PC-3 (cell line): ENCODE results near the gene LRRTM4. TPM values are rescaled to one million over a fixed set of nuclear protein-coding genes. Genes with fewer than 3 reads are reported as not detected.

Experiments used
- ATAC-seq: fragments of 200-7000 bp; cut with Tn5 transposase; 2 replicates; pipeline ENCODE4 v1.9.1; 2020; ENCODE audit warnings: mild to moderate bottlenecking, moderate library complexity
- BruUV-seq: library from RNA; stranded (reverse); fragments of 400-500 nt; replicated peaks from 2 replicates; lab custom pipeline; 2021; lab: Mats Ljungman, UMichigan
- CTCF ChIA-PET: fragments of 300-600 bp; sonication (Branson Sonifier 250); formaldehyde crosslinking; loops from one replicate; lab custom pipeline; 2022; ENCODE audit warnings: antibody characterized with exemption; lab: Charles Lee
- POLR2A ChIA-PET: fragments of 300-600 bp; sonication (Branson Sonifier 250); formaldehyde crosslinking; loops from one replicate; lab custom pipeline; 2022; ENCODE audit warnings: antibody characterized with exemption; ENCODE audit not compliant: unreplicated experiment; lab: Charles Lee
- DNase-seq: peaks from one replicate; pipeline ENCODE4 v3.0.0-alpha.2; 2015
- H2AFZ ChIP-seq: fragments of 300-600 bp; sonication (generic); 2 replicates; pipeline ENCODE4 v1.6.0; 2016; ENCODE audit warnings: antibody characterized with exemption, low read length
- H3F3A ChIP-seq: fragments of 300-600 bp; sonication (generic); one replicate; pipeline ENCODE4 v1.6.0; 2017; ENCODE audit warnings: antibody characterized with exemption, low read length, control low read depth, mild to moderate bottlenecking; ENCODE audit not compliant: unreplicated experiment
- H3K27ac ChIP-seq: fragments of 300-600 bp; sonication (generic); 2 replicates; pipeline ENCODE4 v1.5.1; 2016; ENCODE audit warnings: mild to moderate bottlenecking, low read length
- H3K27me3 ChIP-seq: fragments of 300-600 bp; sonication (generic); 2 replicates; pipeline ENCODE4 v1.6.1; 2016; ENCODE audit warnings: low read length, mixed read lengths
- H3K36me3 ChIP-seq: fragments of 300-600 bp; sonication (generic); 2 replicates; pipeline ENCODE4 v1.6.1; 2016; ENCODE audit warnings: low read depth, mixed run types, low read length, mixed read lengths
- H3K4me1 ChIP-seq: fragments of 300-600 bp; sonication (generic); 2 replicates; pipeline ENCODE4 v1.5.1; 2016; ENCODE audit warnings: low read length; ENCODE audit not compliant: insufficient read depth
- H3K4me2 ChIP-seq: fragments of 300-600 bp; sonication (generic); 2 replicates; pipeline ENCODE4 v1.6.0; 2016; ENCODE audit warnings: low read length
- H3K4me3 ChIP-seq: fragments of 300-600 bp; sonication (generic); 2 replicates; pipeline ENCODE4 v1.5.1; 2016; ENCODE audit warnings: mild to moderate bottlenecking, low read length, mixed read lengths
- H3K79me2 ChIP-seq: fragments of 300-600 bp; sonication (generic); 2 replicates; pipeline ENCODE4 v1.6.1; 2017; ENCODE audit warnings: low read length, mixed read lengths
- H3K9ac ChIP-seq: fragments of 300-600 bp; sonication (generic); 2 replicates; pipeline ENCODE4 v1.6.0; 2016; ENCODE audit warnings: mild to moderate bottlenecking, low read length
- H3K9me2 ChIP-seq: fragments of 300-600 bp; sonication (generic); replicated peaks from 2 replicates; pipeline ENCODE4 v1.6.1; 2016; ENCODE audit warnings: mixed run types, low read length, mixed read lengths
- H3K9me3 ChIP-seq: fragments of 300-600 bp; sonication (generic); 2 replicates; pipeline ENCODE4 v1.6.1; 2016; ENCODE audit warnings: low read length, mixed read lengths
- H4K20me1 ChIP-seq: fragments of 300-600 bp; sonication (generic); 2 replicates; pipeline ENCODE4 v1.6.1; 2016; ENCODE audit warnings: low read length, mixed read lengths
- CTCF ChIP-seq: fragments of 300-600 bp; sonication (generic); conservative IDR thresholded peaks from 2 replicates; pipeline ENCODE4 v1.5.1; 2017; ENCODE audit warnings: antibody characterized with exemption, low read depth, mild to moderate bottlenecking, low read length
- EZH2 ChIP-seq: fragments of 300-600 bp; sonication (generic); IDR thresholded peaks from one replicate; pipeline ENCODE4 v1.6.1; 2017; ENCODE audit warnings: antibody characterized with exemption, mild to moderate bottlenecking, low read length; ENCODE audit not compliant: unreplicated experiment
- EZH2phosphoT487 ChIP-seq: fragments of 300-600 bp; sonication (generic); IDR thresholded peaks from 2 replicates; pipeline ENCODE4 v1.6.1; 2018; ENCODE audit warnings: mild to moderate bottlenecking, antibody characterized with exemption, low read length, borderline replicate concordance
- intact Hi-C: fragments of 100-400 bp; cut with micrococcal nuclease; formaldehyde crosslinking; loops from 2 replicates; pipeline ENCODE4 v1.9.0; 2023
- total RNA-seq: library from RNA; depleted of rRNA; stranded (reverse); fragments of >200 nt; gene quantifications from 2 replicates; pipeline ENCODE4 v1.2.3, GENCODE V29; 2014

The LRRTM4 gene
- total RNA-seq, 1 experiment from 2014 or later = not detected

- no TSS peak for BruUV-seq
- DNase-seq (no peak), ATAC-seq (no peak)
- Histone ChIP-seq H3K4me2 (no peak overlapping the region), H3K79me2 (no peaks in the 10 kb centered on the region), H3K27me3 (no peaks in the 10 kb centered on the region), H3K27ac (no peak overlapping the region), H4K20me1 (no peaks in the 10 kb centered on the region), H3K4me3 (no peak overlapping the region), H3K4me1 (no peaks in the 10 kb centered on the region), H3K9me2 (no peaks in the 10 kb centered on the region), H2AFZ (no peak overlapping the region), H3K36me3 (no peaks in the 10 kb centered on the region), H3F3A (no peaks in the 10 kb centered on the region), H3K9me3 (peaks cover 6% of the 10 kb centered on the region; the same call in 1 of the 2 replicates), H3K9ac (no peak overlapping the region)
- CTCF ChIA-PET = no interaction called here
- TF ChIP-seq CTCF = no peak
- no peak for TF ChIP-seq EZH2
- no peak for TF ChIP-seq EZH2phosphoT487
- POLR2A ChIA-PET = no interaction called here
- intact Hi-C loops = no loop called here
Observed at GRCh38 chr2:76752506-76752905, 769.7 kb downstream of the LRRTM4 start.

- BruUV-seq = no TSS peak
- no peak overlapping the region for H2AFZ ChIP-seq
- H3K79me2 ChIP-seq = no peaks in the 10 kb centered on the region
- H3K4me3 ChIP-seq = no peak overlapping the region
- DNase-seq = peak; percentile 1
- no peaks in the 10 kb centered on the region for H3K36me3 ChIP-seq
- no peak for ATAC-seq
- no peaks in the 10 kb centered on the region for H3K4me1 ChIP-seq
- H3F3A ChIP-seq = no peaks in the 10 kb centered on the region
- H3K27me3 ChIP-seq = no peaks in the 10 kb centered on the region
- intact Hi-C loops = no loop called here
- no peak overlapping the region for H3K4me2 ChIP-seq
- H3K9me2 ChIP-seq = no peaks in the 10 kb centered on the region
- no peak overlapping the region for H3K27ac ChIP-seq
- POLR2A ChIA-PET = no interaction called here
- peaks cover 6% of the 10 kb centered on the region; the same call in 1 of the 2 replicates for H3K9me3 ChIP-seq
- no peaks in the 10 kb centered on the region for H4K20me1 ChIP-seq
- CTCF ChIA-PET = no interaction called here
- no peak for TF ChIP-seq EZH2phosphoT487
- TF ChIP-seq CTCF = no peak
- TF ChIP-seq EZH2 = no peak
- H3K9ac ChIP-seq = no peak overlapping the region
Observed at GRCh38 chr2:76749858-76750257, 772.3 kb downstream of the LRRTM4 start.

- TF ChIP-seq EZH2 (no peak), CTCF (no peak), EZH2phosphoT487 (no peak)
- no peaks in the 10 kb centered on the region for H3K4me1 ChIP-seq
- no peak overlapping the region for H3K4me2 ChIP-seq
- intact Hi-C loops = no loop called here
- no peaks in the 10 kb centered on the region for H4K20me1 ChIP-seq
- no peak overlapping the region for H2AFZ ChIP-seq
- no peaks in the 10 kb centered on the region for H3F3A ChIP-seq
- H3K79me2 ChIP-seq = no peaks in the 10 kb centered on the region
- ChIA-PET POLR2A (no interaction called here), CTCF (no interaction called here)
- ATAC-seq (no peak), DNase-seq (no peak)
- no peaks in the 10 kb centered on the region for H3K36me3 ChIP-seq
- no peaks in the 10 kb centered on the region for H3K27me3 ChIP-seq
- no peaks in the 10 kb centered on the region for H3K9me2 ChIP-seq
- H3K9ac ChIP-seq = no peak overlapping the region
- peaks cover 6% of the 10 kb centered on the region; the same call in 1 of the 2 replicates for H3K9me3 ChIP-seq
- BruUV-seq = no TSS peak
- H3K4me3 ChIP-seq = no peak overlapping the region
- no peak overlapping the region for H3K27ac ChIP-seq
Observed at GRCh38 chr2:76748581-76749296, 773.4 kb downstream of the LRRTM4 start.
